HCT116 (cell line): ENCODE measurements around the gene GBE1. TPM values are rescaled to one million over a fixed set of nuclear protein-coding genes. Genes with fewer than 3 reads are reported as not detected.

Source experiments
- ATAC-seq: fragments of 200-7000 bp; cut with Tn5 transposase; 2 replicates; pipeline ENCODE4 v1.9.1; 2020; ENCODE audit warnings: mild to moderate bottlenecking, moderate library complexity
- BruUV-seq: library from RNA; stranded (reverse); fragments of 400-500 nt; replicated peaks from 2 replicates; lab custom pipeline; 2021; lab: Mats Ljungman, UMichigan
- CTCF ChIA-PET: fragments of 300-600 bp; sonication (Branson Sonifier 250); formaldehyde crosslinking; loops from one replicate; lab custom pipeline; 2021; ENCODE audit warnings: antibody characterized with exemption; lab: Charles Lee
- POLR2A ChIA-PET: fragments of 300-600, 350-600 bp; sonication (Branson Sonifier 250); formaldehyde crosslinking; loops from one replicate; lab custom pipeline; 2021; ENCODE audit warnings: antibody characterized with exemption; lab: Charles Lee
- RAD21 ChIA-PET, 2 experiments: fragments of 300-600 bp; sonication (Branson Sonifier 250); formaldehyde crosslinking; loops; one replicate each; lab custom pipeline; 2023; ENCODE audit warnings: low total read pairs in 2 of 2; ENCODE audit not compliant: uncharacterized antibody in 2 of 2, unreplicated experiment in 2 of 2, low non-redundant PET in 1 of 2; lab: Charles Lee
- DNase-seq: peaks from one replicate; pipeline ENCODE4 v3.0.0-alpha.2; 2010; ENCODE audit warnings: low read depth, low spot score
- H2AFZ ChIP-seq: fragments of 200-600 bp; shearing (Covaris generic), sonication (generic); 2 replicates; pipeline ENCODE4 v1.6.1; 2017; ENCODE audit warnings: low read depth, mixed run types, mixed read lengths, antibody characterized with exemption, low read length; ENCODE audit not compliant: poor library complexity, severe bottlenecking
- H3K27ac ChIP-seq: 2 replicates; pipeline ENCODE4 v1.5.1; 2012; ENCODE audit warnings: low read depth, low read length
- H3K27me3 ChIP-seq: fragments of 200-600 bp; sonication (generic); 2 replicates; pipeline ENCODE4 v1.6.1; 2016; ENCODE audit warnings: mixed run types, low read length, mixed read lengths; ENCODE audit not compliant: insufficient read depth
- H3K36me3 ChIP-seq, 2 experiments: fragments of 200-500 bp in 1 of 2; fragments of 200-600 bp in 1 of 2; sonication (Bioruptor generic) in 1 of 2; sonication (generic) in 1 of 2; 2 replicates each; pipeline versions ENCODE4 v1.5.1 to v1.6.1; 2014 to 2016; ENCODE audit warnings: low read length in 2 of 2, inconsistent platforms in 1 of 2, mixed read lengths in 1 of 2, mixed run types in 1 of 2; ENCODE audit not compliant: insufficient read depth in 2 of 2, control insufficient read depth in 1 of 2
- H3K4me1 ChIP-seq, 2 experiments: fragments of 200-600 bp in 1 of 2; sonication (generic) in 1 of 2; 2 replicates each; pipeline versions ENCODE4 v1.5.1 to v1.6.1; 2012 to 2017; ENCODE audit warnings: low read length in 2 of 2, inconsistent platforms in 1 of 2, mild to moderate bottlenecking in 1 of 2, mixed read lengths in 1 of 2, mixed run types in 1 of 2, moderate library complexity in 1 of 2; ENCODE audit not compliant: insufficient read depth in 2 of 2, control insufficient read depth in 1 of 2
- H3K4me2 ChIP-seq: fragments of 200-600 bp; sonication (generic); 2 replicates; pipeline ENCODE4 v1.6.1; 2017; ENCODE audit warnings: mixed run types, low read length, mixed read lengths
- H3K4me3 ChIP-seq, 2 experiments: fragments of 200-600 bp in 1 of 2; sonication (generic) in 1 of 2; replicated peaks in 1 of 2; 2 replicates each; pipeline ENCODE4 v1.5.1; 2011 to 2016; ENCODE audit warnings: low read length in 2 of 2, control low read depth in 1 of 2, low read depth in 1 of 2, mild to moderate bottlenecking in 1 of 2, mixed read lengths in 1 of 2, mixed run types in 1 of 2
- H3K79me2 ChIP-seq: fragments of 200-600 bp; sonication (generic); 2 replicates; pipeline ENCODE4 v1.6.1; 2017; ENCODE audit warnings: mild to moderate bottlenecking, mixed run types, low read length, moderate library complexity, mixed read lengths; ENCODE audit not compliant: insufficient read depth
- H3K9ac ChIP-seq: fragments of 200-600 bp; sonication (generic); 2 replicates; pipeline ENCODE4 v1.6.1; 2016; ENCODE audit warnings: low read length, mixed read lengths
- H3K9me2 ChIP-seq: fragments of 200-600 bp; sonication (generic), shearing (Covaris generic); 2 replicates; pipeline ENCODE4 v1.6.1; 2017; ENCODE audit warnings: mixed run types, mild to moderate bottlenecking, moderate library complexity; ENCODE audit not compliant: insufficient read depth
- H3K9me3 ChIP-seq, 2 experiments: fragments of 200-500 bp in 1 of 2; fragments of 200-600 bp in 1 of 2; sonication (Bioruptor generic) in 1 of 2; sonication (generic) in 1 of 2; 2 replicates each; pipeline ENCODE4 v1.6.1; 2014 to 2017; ENCODE audit warnings: low read length in 2 of 2, mixed read lengths in 2 of 2, inconsistent platforms in 1 of 2, low read depth in 1 of 2, mild to moderate bottlenecking in 1 of 2, mixed run types in 1 of 2, moderate library complexity in 1 of 2; ENCODE audit not compliant: control insufficient read depth in 1 of 2, insufficient read depth in 1 of 2
- H4K20me1 ChIP-seq: fragments of 200-600 bp; sonication (generic), shearing (Covaris generic); 2 replicates; pipeline ENCODE4 v1.6.1; 2017; ENCODE audit warnings: mixed run types, mild to moderate bottlenecking, moderate library complexity; ENCODE audit not compliant: insufficient read depth
- ATF3 ChIP-seq: IDR thresholded peaks from 2 replicates; pipeline ENCODE4 v1.6.1; 2012
- CBX3 ChIP-seq: IDR thresholded peaks from 2 replicates; pipeline ENCODE4 v1.6.1; 2012; ENCODE audit warnings: low read depth
- CTCF ChIP-seq, 3 experiments: fragments of 200-600 bp in 1 of 3; sonication (generic) in 1 of 3; IDR thresholded peaks in 2 of 3; conservative IDR thresholded peaks in 1 of 3; 2 replicates each; pipeline ENCODE4 v1.5.1; 2012 to 2017; ENCODE audit warnings: low read depth in 2 of 3, low read length in 2 of 3, antibody characterized with exemption in 1 of 3, borderline replicate concordance in 1 of 3, control low read depth in 1 of 3, mild to moderate bottlenecking in 1 of 3, mixed read lengths in 1 of 3, mixed run types in 1 of 3, moderate library complexity in 1 of 3; ENCODE audit not compliant: insufficient read depth in 1 of 3
- EGR1 ChIP-seq: IDR thresholded peaks from 2 replicates; pipeline ENCODE4 v1.6.1; 2012; ENCODE audit warnings: low read depth
- EZH2 ChIP-seq: fragments of 200-600 bp; sonication (generic); IDR thresholded peaks from 2 replicates; pipeline ENCODE4 v1.6.1; 2017; ENCODE audit warnings: antibody characterized with exemption, mixed run types
- EZH2phosphoT487 ChIP-seq: fragments of 200-600 bp; IDR thresholded peaks from 2 replicates; pipeline ENCODE4 v1.6.1; 2018; ENCODE audit warnings: antibody characterized with exemption, borderline replicate concordance
- RAD21 ChIP-seq: IDR thresholded peaks from 2 replicates; pipeline ENCODE4 v1.6.1; 2012; ENCODE audit warnings: low read depth, mild to moderate bottlenecking
- REST ChIP-seq: IDR thresholded peaks from 2 replicates; pipeline ENCODE4 v1.6.1; 2012; ENCODE audit warnings: low read depth
- SIN3A ChIP-seq: IDR thresholded peaks from 2 replicates; pipeline ENCODE4 v1.6.1; 2012; ENCODE audit warnings: low read depth
- SRF ChIP-seq: IDR thresholded peaks from 2 replicates; pipeline ENCODE4 v1.6.1; 2012; ENCODE audit warnings: low read depth
- YY1 ChIP-seq: IDR thresholded peaks from 2 replicates; pipeline ENCODE4 v1.6.1; 2011; ENCODE audit warnings: low read length, low read depth, moderate library complexity, mild to moderate bottlenecking; ENCODE audit not compliant: insufficient replicate concordance; ENCODE audit errors: extremely low read depth
- ZFX ChIP-seq: fragments of 450-650 bp; IDR thresholded peaks from 2 replicates; pipeline ENCODE4 v1.6.1; 2017
- intact Hi-C: fragments of 100-400 bp; cut with micrococcal nuclease; formaldehyde crosslinking; loops from 2 replicates; pipeline ENCODE4 v1.10.0; 2022
- total RNA-seq: library from RNA; stranded (reverse); gene quantifications from one replicate; pipeline ENCODE4 v1.2.1, GENCODE V29; 2021; ENCODE audit not compliant: unreplicated experiment

The GBE1 gene
- total RNA-seq, 1 experiment from 2014 or later: 27.7 TPM

- Histone ChIP-seq H3K79me2 (no peaks in the 10 kb centered on the region), H3K9me3 (no peaks in the 10 kb centered on the region), H3K9me2 (no peaks in the 10 kb centered on the region), H2AFZ (no peak overlapping the region), H3K9ac (no peak overlapping the region), H3K4me2 (no peak overlapping the region), H4K20me1 (no peaks in the 10 kb centered on the region), H3K4me1 (no peaks in the 10 kb centered on the region), H3K27me3 (peaks cover 7% of the 10 kb centered on the region), H3K27ac (no peak overlapping the region), H3K36me3 (no peaks in the 10 kb centered on the region), H3K4me3 (no peak overlapping the region)
- ATAC-seq (no peak), DNase-seq (no peak)
- intact Hi-C loops: no loop called here
- TF ChIP-seq ATF3 (no peak), EZH2phosphoT487 (no peak), EZH2 (no peak), CTCF (IDR thresholded peaks at IDR 0.05 in 2 of 3, conservative IDR thresholded peaks at IDR 0.05 in 1 of 3; ENCODE audit: borderline replicate concordance in 1 of 3, insufficient read depth in 1 of 3, low read depth in 2 of 3, low read length in 2 of 3) (no peak), RAD21 (no peak), YY1 (no peak)
- BruUV-seq: no TSS peak
- ChIA-PET CTCF (no interaction called here), POLR2A (no interaction called here), RAD21 (no interaction called here)
Observed at GRCh38 chr3:81442758-81443456, 318.5 kb downstream of the GBE1 start.

GRCh38 chr3:81440661-81441060, 320.8 kb downstream of the GBE1 start:
- Histone ChIP-seq H3K79me2 (no peaks in the 10 kb centered on the region), H3K9me3 (no peaks in the 10 kb centered on the region), H3K27me3 (peaks cover 5% of the 10 kb centered on the region; the same call in 1 of the 2 replicates), H3K9ac (no peak overlapping the region), H3K4me3 (no peak overlapping the region), H3K4me2 (no peak overlapping the region), H3K4me1 (no peaks in the 10 kb centered on the region), H3K27ac (no peak overlapping the region), H3K9me2 (no peaks in the 10 kb centered on the region), H2AFZ (no peak overlapping the region), H3K36me3 (no peaks in the 10 kb centered on the region), H4K20me1 (no peaks in the 10 kb centered on the region)
- intact Hi-C loops: no loop called here
- no peak for TF ChIP-seq EGR1
- TF ChIP-seq SIN3A: no peak
- no peak for TF ChIP-seq REST
- no peak for TF ChIP-seq ZFX
- no peak for TF ChIP-seq SRF
- TF ChIP-seq CBX3: no peak
- no peak for TF ChIP-seq EZH2phosphoT487
- ChIA-PET RAD21 (no interaction called here), CTCF (no interaction called here), POLR2A (no interaction called here)
- no peak for ATAC-seq
- DNase-seq: no peak
- BruUV-seq: no TSS peak
